Epithelial cell of esophagus (primary cell): ENCODE results near the gene SCYGR8.
"Not testable (repeated sequence)": the region's sequence is repeated elsewhere in the genome, so short reads cannot be mapped to it uniquely, and the experiment has no call there.

Experiments used
- DNase-seq: peaks from one replicate; pipeline ENCODE4 v3.0.0; 2010; ENCODE audit warnings: low read depth
- H3K4me3 ChIP-seq: 2 replicates; pipeline ENCODE4 v1.5.1; 2011; ENCODE audit warnings: mild to moderate bottlenecking, low read length, control low read depth
- TF ChIP-seq, protein P1 (sequence below): IDR thresholded peaks from 2 replicates; pipeline ENCODE4 v1.5.1; 2011; ENCODE audit warnings: low read depth, mild to moderate bottlenecking, low read length, control low read depth, inconsistent platforms; ENCODE audit not compliant: insufficient read depth; ENCODE audit errors: missing control alignments

Gene SCYGR8

GRCh38 chr2:227710986-227711385 is 34.7 kb upstream of the SCYGR8 start:
- TF ChIP-seq, protein P1, sequence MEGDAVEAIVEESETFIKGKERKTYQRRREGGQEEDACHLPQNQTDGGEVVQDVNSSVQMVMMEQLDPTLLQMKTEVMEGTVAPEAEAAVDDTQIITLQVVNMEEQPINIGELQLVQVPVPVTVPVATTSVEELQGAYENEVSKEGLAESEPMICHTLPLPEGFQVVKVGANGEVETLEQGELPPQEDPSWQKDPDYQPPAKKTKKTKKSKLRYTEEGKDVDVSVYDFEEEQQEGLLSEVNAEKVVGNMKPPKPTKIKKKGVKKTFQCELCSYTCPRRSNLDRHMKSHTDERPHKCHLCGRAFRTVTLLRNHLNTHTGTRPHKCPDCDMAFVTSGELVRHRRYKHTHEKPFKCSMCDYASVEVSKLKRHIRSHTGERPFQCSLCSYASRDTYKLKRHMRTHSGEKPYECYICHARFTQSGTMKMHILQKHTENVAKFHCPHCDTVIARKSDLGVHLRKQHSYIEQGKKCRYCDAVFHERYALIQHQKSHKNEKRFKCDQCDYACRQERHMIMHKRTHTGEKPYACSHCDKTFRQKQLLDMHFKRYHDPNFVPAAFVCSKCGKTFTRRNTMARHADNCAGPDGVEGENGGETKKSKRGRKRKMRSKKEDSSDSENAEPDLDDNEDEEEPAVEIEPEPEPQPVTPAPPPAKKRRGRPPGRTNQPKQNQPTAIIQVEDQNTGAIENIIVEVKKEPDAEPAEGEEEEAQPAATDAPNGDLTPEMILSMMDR: no peak
- H3K4me3 ChIP-seq: no peak overlapping the region
- DNase-seq: no peak

- TF ChIP-seq, protein P1: no peak
- no peak for DNase-seq
These were observed 32.4 kb upstream of the SCYGR8 start for GRCh38 chr2:227713291-227713690.

DNA sequence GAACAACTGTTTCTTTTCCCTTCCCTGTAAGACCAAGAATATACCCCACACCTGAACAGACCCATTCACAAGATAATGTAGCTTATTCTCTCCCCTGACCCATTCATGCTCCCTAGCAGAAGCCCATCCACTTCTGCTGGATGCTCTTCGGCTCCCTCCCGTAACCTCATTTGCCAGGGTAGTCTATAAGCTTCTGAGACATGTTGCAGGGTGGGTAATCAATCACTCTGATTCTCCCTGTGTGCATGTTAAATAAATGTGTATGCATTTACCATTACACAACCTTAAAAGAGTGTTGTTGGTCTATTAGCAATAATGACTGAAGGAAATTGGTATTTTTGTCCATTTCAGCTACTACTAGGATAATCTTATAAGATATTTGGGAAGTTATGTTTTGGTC is 29.2 kb upstream of the SCYGR8 start:
- DNase-seq: no peak
- TF ChIP-seq, protein P1: no peak
- H3K4me3 ChIP-seq: no peak overlapping the region

More at GRCh38 chr2:227713291-227713690, 32.4 kb upstream of the SCYGR8 start:
- no peak overlapping the region for H3K4me3 ChIP-seq

DNA sequence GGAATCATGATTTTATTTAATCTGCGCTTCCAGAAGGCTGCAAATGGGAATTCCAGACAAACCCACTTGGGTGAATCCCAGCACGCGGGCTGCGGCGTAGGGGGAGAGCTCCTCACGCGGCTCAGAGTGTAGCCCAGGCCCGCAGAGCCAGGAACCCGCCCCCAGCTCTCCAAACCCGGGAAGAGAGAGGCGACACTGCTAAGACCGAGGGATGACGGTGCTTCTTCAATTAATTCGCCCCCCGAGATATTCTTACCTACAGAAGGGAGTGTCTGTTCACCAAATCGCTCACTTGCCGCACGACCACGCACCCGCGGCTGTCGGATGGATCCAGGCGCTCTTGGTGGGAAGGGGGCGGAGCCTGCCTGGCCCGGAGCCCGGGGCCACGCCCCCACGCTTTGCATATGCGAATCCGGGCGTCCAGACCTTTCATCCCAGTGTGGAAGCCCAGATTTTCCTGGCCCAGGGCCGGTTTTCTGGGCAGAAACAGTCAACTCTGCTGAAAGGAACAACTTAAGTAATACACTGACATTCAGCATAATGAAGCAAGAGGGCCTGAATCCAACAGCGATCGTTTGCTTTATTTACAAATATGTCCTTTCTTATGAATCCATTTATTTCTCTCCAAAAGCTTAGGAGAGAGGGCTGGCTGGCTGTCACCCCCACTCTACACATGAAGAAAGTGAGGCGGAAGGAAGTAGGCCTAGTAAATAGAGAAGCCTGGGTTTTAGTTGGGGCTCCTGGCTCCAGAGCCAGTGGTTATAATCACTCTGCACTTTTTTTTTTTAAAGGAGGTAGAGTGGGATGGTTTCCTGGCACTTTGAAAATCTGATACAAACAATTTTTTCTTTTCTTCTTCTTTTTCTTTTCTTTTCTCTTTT is 27.8 kb upstream of the SCYGR8 start, which contains the start of gene SLC19A3:
SLC19A3 (minus strand) TSS at position 342 of the 881 bp plus-strand sequence. CDS start 15,710 bp downstream, outside the sequence.
- peak within 1 kb of the TSS; percentile 26 for H3K4me3 ChIP-seq
- TF ChIP-seq, protein P1: no peak
- peak; percentile 74 for DNase-seq

GRCh38 chr2:227719641-227720040 is 26.1 kb upstream of the SCYGR8 start:
- no peak overlapping the region for H3K4me3 ChIP-seq
- TF ChIP-seq, protein P1: no peak
- peak; percentile 61 for DNase-seq

DNA sequence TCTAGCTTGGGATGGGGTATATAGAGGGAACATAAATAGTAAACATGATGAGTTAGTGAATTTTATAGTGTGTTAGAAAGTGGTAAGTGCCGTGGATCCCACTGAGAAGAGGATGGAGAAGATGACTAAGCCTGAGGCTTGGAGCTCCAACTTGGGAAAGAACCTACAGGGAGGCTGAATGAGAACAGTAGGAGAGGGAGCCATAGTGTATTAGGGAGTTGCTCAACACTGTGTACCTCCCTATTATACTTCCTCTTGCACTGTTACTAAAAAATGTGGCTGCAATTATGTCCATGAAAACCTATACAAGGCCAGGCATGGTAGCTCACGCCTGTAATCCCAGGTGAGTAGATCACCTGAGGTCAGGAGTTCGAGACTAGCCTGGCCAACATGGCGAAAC is 25.0 kb upstream of the SCYGR8 start:
- TF ChIP-seq, protein P1: no peak
- DNase-seq: peak; percentile 62
- H3K4me3 ChIP-seq: no peak overlapping the region

DNA sequence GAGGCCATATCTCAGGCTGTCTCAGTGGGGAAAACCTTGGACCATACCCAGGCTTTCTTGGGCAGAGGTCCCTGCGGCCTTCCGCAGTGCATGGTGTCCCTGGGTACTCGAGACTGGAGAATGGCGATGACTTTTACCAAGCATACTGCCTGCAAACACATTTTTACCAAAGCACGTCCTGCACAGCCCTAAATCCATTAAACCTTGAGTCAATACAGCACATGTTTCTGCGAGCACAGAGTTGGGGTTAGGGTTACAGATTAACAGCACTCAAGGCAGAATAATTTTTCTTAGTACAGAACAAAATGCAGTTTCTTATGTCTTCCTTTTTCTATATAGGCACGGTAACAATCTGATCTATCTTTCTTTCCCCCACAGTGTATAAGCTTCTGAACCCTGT is 22.9 kb upstream of the SCYGR8 start:
- H3K4me3 ChIP-seq, DNase-seq: not testable (repeated sequence)
